MM.1S (cell line): ENCODE measurements around the gene IFT27.

Experiments
- DNase-seq: peaks from one replicate; pipeline ENCODE4 v3.0.0-alpha.2; 2015
- H2AFZ ChIP-seq: fragments of 300-600 bp; sonication (generic); 2 replicates; pipeline ENCODE4 v1.6.0; 2016; ENCODE audit warnings: antibody characterized with exemption, low read length
- H3F3A ChIP-seq: fragments of 300-600 bp; sonication (generic); 2 replicates; pipeline ENCODE4 v1.6.1; 2016; ENCODE audit warnings: mild to moderate bottlenecking, antibody characterized with exemption, low read length, moderate library complexity, mixed read lengths; ENCODE audit not compliant: insufficient read depth
- H3K27ac ChIP-seq: fragments of 300-600 bp; sonication (generic); 2 replicates; pipeline ENCODE4 v1.5.1; 2016; ENCODE audit warnings: mild to moderate bottlenecking, low read length
- H3K27me3 ChIP-seq: fragments of 300-600 bp; sonication (generic); replicated peaks from 2 replicates; pipeline ENCODE4 v1.6.0; 2016; ENCODE audit warnings: low read length; ENCODE audit not compliant: insufficient read depth
- H3K36me3 ChIP-seq: fragments of 300-600 bp; sonication (generic); replicated peaks from 2 replicates; pipeline ENCODE4 v1.6.1; 2016; ENCODE audit warnings: mild to moderate bottlenecking, low read length, mixed read lengths; ENCODE audit not compliant: insufficient read depth
- H3K4me1 ChIP-seq: fragments of 300-600 bp; sonication (generic); 2 replicates; pipeline ENCODE4 v1.6.1; 2016; ENCODE audit warnings: low read length, mixed read lengths
- H3K4me2 ChIP-seq: fragments of 300-600 bp; sonication (generic); 2 replicates; pipeline ENCODE4 v1.6.0; 2016; ENCODE audit warnings: low read depth, low read length
- H3K4me3 ChIP-seq: fragments of 300-600 bp; sonication (generic); 2 replicates; pipeline ENCODE4 v1.5.1; 2016; ENCODE audit warnings: low read length, mixed read lengths
- H3K79me2 ChIP-seq: fragments of 300-600 bp; sonication (generic); 2 replicates; pipeline ENCODE4 v1.6.1; 2016; ENCODE audit warnings: mixed run types, low read length, mixed read lengths
- H3K9ac ChIP-seq: fragments of 300-600 bp; sonication (generic); 2 replicates; pipeline ENCODE4 v1.6.1; 2016; ENCODE audit warnings: low read length, mixed read lengths
- H3K9me2 ChIP-seq: fragments of 300-600 bp; sonication (generic); replicated peaks from 2 replicates; pipeline ENCODE4 v1.6.1; 2016; ENCODE audit warnings: mild to moderate bottlenecking, low read length, mixed read lengths; ENCODE audit not compliant: insufficient read depth
- H3K9me3 ChIP-seq: fragments of 300-600 bp; sonication (generic); replicated peaks from 2 replicates; pipeline ENCODE4 v1.6.1; 2016; ENCODE audit warnings: mild to moderate bottlenecking, low read length, mixed read lengths; ENCODE audit not compliant: insufficient read depth
- H4K20me1 ChIP-seq: fragments of 300-600 bp; sonication (generic); 2 replicates; pipeline ENCODE4 v1.6.1; 2016; ENCODE audit warnings: mild to moderate bottlenecking, low read length, moderate library complexity, mixed read lengths; ENCODE audit not compliant: insufficient read depth
- CTCF ChIP-seq: fragments of 300-600 bp; sonication (generic); IDR thresholded peaks from 2 replicates; pipeline ENCODE4 v1.5.1; 2016; ENCODE audit warnings: antibody characterized with exemption, low read length, mixed read lengths
- EZH2 ChIP-seq: fragments of 300-600 bp; sonication (generic); optimal IDR thresholded peaks from 2 replicates; pipeline ENCODE3; 2017; ENCODE audit warnings: low read depth, mild to moderate bottlenecking, antibody characterized with exemption, low read length, mixed read lengths
- EZH2phosphoT487 ChIP-seq: fragments of 300-600 bp; sonication (generic); IDR thresholded peaks from 2 replicates; pipeline ENCODE4 v1.6.1; 2018; ENCODE audit warnings: antibody characterized with exemption, low read length

The IFT27 gene

GRCh38 chr22:36744791-36745190 is 31.1 kb downstream of the IFT27 start:
- no peak for TF ChIP-seq CTCF
- TF ChIP-seq EZH2phosphoT487 = no peak
- TF ChIP-seq EZH2 = no peak
- no peak for DNase-seq

GRCh38 chr22:36744413-36744765 is 31.5 kb downstream of the IFT27 start:
- Histone ChIP-seq H3F3A (no peaks in the 10 kb centered on the region), H3K36me3 (no peaks in the 10 kb centered on the region), H3K27ac (no peak overlapping the region), H3K79me2 (no peaks in the 10 kb centered on the region), H4K20me1 (no peaks in the 10 kb centered on the region), H3K9me3 (no peaks in the 10 kb centered on the region), H3K9ac (no peak overlapping the region), H3K9me2 (no peaks in the 10 kb centered on the region), H3K4me2 (no peak overlapping the region), H3K4me3 (no peak overlapping the region), H3K27me3 (peaks cover 74% of the 10 kb centered on the region), H2AFZ (no peak overlapping the region), H3K4me1 (no peaks in the 10 kb centered on the region)
- DNase-seq = no peak
- no peak for TF ChIP-seq EZH2
- TF ChIP-seq CTCF = no peak
- no peak for TF ChIP-seq EZH2phosphoT487

More at GRCh38 chr22:36744791-36745190, 31.1 kb downstream of the IFT27 start:
- no peak overlapping the region for H3K9ac ChIP-seq
- no peak overlapping the region for H2AFZ ChIP-seq
- H3K4me3 ChIP-seq = no peak overlapping the region
- no peaks in the 10 kb centered on the region for H3K79me2 ChIP-seq
- H4K20me1 ChIP-seq = no peaks in the 10 kb centered on the region
- H3F3A ChIP-seq = no peaks in the 10 kb centered on the region
- no peaks in the 10 kb centered on the region for H3K9me3 ChIP-seq
- H3K27me3 ChIP-seq = peaks cover 74% of the 10 kb centered on the region
- no peaks in the 10 kb centered on the region for H3K4me1 ChIP-seq
- H3K36me3 ChIP-seq = no peaks in the 10 kb centered on the region
- H3K9me2 ChIP-seq = no peaks in the 10 kb centered on the region
- H3K27ac ChIP-seq = no peak overlapping the region
- H3K4me2 ChIP-seq = no peak overlapping the region

- no peak overlapping the region for H3K4me2 ChIP-seq
- no peaks in the 10 kb centered on the region for H3K36me3 ChIP-seq
- H2AFZ ChIP-seq = no peak overlapping the region
- H3K9me3 ChIP-seq = no peaks in the 10 kb centered on the region
- no peak overlapping the region for H3K9ac ChIP-seq
- H3K27ac ChIP-seq = no peak overlapping the region
- no peak overlapping the region for H3K4me3 ChIP-seq
- H3K79me2 ChIP-seq = no peaks in the 10 kb centered on the region
- no peaks in the 10 kb centered on the region for H3K9me2 ChIP-seq
- DNase-seq = no peak
- H4K20me1 ChIP-seq = no peaks in the 10 kb centered on the region
- no peak for TF ChIP-seq CTCF
- TF ChIP-seq EZH2 = no peak
- TF ChIP-seq EZH2phosphoT487 = no peak
- no peaks in the 10 kb centered on the region for H3K4me1 ChIP-seq
- H3F3A ChIP-seq = no peaks in the 10 kb centered on the region
- peaks cover 77% of the 10 kb centered on the region for H3K27me3 ChIP-seq
Measured at GRCh38 chr22:36743591-36744412, 32.1 kb downstream of the IFT27 start.
